H1 (cell line): ENCODE results near the gene CD276. TPM values are rescaled to one million over a fixed set of nuclear protein-coding genes. Genes with fewer than 3 reads are reported as not detected.
A peak's percentile ranks its signal among the peaks of the same experiment; 100 is the strongest.

Experiments used
- CTCF ChIA-PET: fragments of 300-600 bp; sonication (Branson Sonifier 250); formaldehyde crosslinking; loops from one replicate; lab custom pipeline; 2021; ENCODE audit not compliant: partially characterized antibody; lab: Charles Lee
- POLR2A ChIA-PET: fragments of 300-600 bp; sonication (Branson Sonifier 250); formaldehyde crosslinking; loops from one replicate; lab custom pipeline; 2021; ENCODE audit warnings: inconsistent platforms; ENCODE audit not compliant: partially characterized antibody; lab: Charles Lee
- DNase-seq, 2 experiments: peaks; one replicate each; pipeline versions ENCODE4 v3.0.0 to v3.0.0-alpha.2; 2010 to 2022; ENCODE audit warnings: low spot score in 2 of 2, low read depth in 1 of 2, mixed read lengths in 1 of 2
- FAIRE-seq: peaks from 2 replicates; lab custom pipeline; 2011; peaks lifted over from hg19 to GRCh38; lab: Jason Lieb, UNC
- H2AFZ ChIP-seq: 2 replicates; pipeline ENCODE4 v1.8.1; 2012; ENCODE audit warnings: low read length, inconsistent platforms
- H2AK5ac ChIP-seq: 2 replicates; pipeline ENCODE4 v1.6.1; 2013; ENCODE audit warnings: low read depth, low read length
- H2BK120ac ChIP-seq: replicated peaks from 2 replicates; pipeline ENCODE3; 2013; ENCODE audit warnings: low read depth, low read length, inconsistent platforms
- H2BK12ac ChIP-seq: 2 replicates; pipeline ENCODE4 v1.6.1; 2013; ENCODE audit warnings: low read depth, low read length
- H2BK15ac ChIP-seq: 2 replicates; pipeline ENCODE4 v1.6.1; 2013; ENCODE audit warnings: low read length
- H2BK20ac ChIP-seq: 2 replicates; pipeline ENCODE4 v1.6.1; 2013; ENCODE audit warnings: low read length
- H2BK5ac ChIP-seq: 2 replicates; pipeline ENCODE4 v1.6.1; 2013; ENCODE audit warnings: low read depth, low read length
- H3K14ac ChIP-seq: 2 replicates; pipeline ENCODE4 v1.6.1; 2013; ENCODE audit warnings: inconsistent platforms; ENCODE audit not compliant: insufficient read length
- H3K18ac ChIP-seq: 2 replicates; pipeline ENCODE4 v1.6.1; 2013; ENCODE audit warnings: low read length; ENCODE audit errors: extremely low read depth
- H3K23ac ChIP-seq: 2 replicates; pipeline ENCODE4 v1.6.1; 2013; ENCODE audit warnings: inconsistent platforms; ENCODE audit not compliant: insufficient read length
- H3K23me2 ChIP-seq: 2 replicates; pipeline ENCODE4 v1.6.1; 2013; ENCODE audit warnings: low read depth, low read length
- H3K27ac ChIP-seq: 2 replicates; pipeline ENCODE4 v1.6.1; 2011; ENCODE audit warnings: low read depth, low read length, inconsistent platforms
- H3K27me3 ChIP-seq, 4 experiments: replicated peaks in 1 of 4; 1 replicate in 1 of 4; 2 replicates in 3 of 4; pipeline versions ENCODE4 v1.6.1 to v1.8.1; 2011 to 2013; ENCODE audit warnings: low read length in 3 of 4, mild to moderate bottlenecking in 3 of 4, inconsistent platforms in 2 of 4, mixed read lengths in 2 of 4, moderate library complexity in 1 of 4; ENCODE audit not compliant: control insufficient read depth in 3 of 4, insufficient read depth in 3 of 4; ENCODE audit errors: extremely low read depth in 1 of 4
- H3K36me3 ChIP-seq, 4 experiments: 2 replicates each; pipeline versions ENCODE4 v1.6.1 to v1.8.1; 2011 to 2013; ENCODE audit warnings: mild to moderate bottlenecking in 4 of 4, low read length in 3 of 4, moderate library complexity in 2 of 4, control low read depth in 1 of 4, inconsistent platforms in 1 of 4; ENCODE audit not compliant: insufficient read depth in 4 of 4, control insufficient read depth in 2 of 4
- H3K4ac ChIP-seq: replicated peaks from 2 replicates; pipeline ENCODE3; 2013; ENCODE audit warnings: low read length, low read depth, mixed read lengths, inconsistent platforms; ENCODE audit not compliant: insufficient read length
- H3K4me1 ChIP-seq, 4 experiments: replicated peaks in 1 of 4; 1 replicate in 1 of 4; 2 replicates in 3 of 4; pipeline versions ENCODE4 v1.6.1 to v1.8.1; 2011 to 2013; ENCODE audit warnings: low read length in 3 of 4, inconsistent platforms in 2 of 4, mixed read lengths in 1 of 4; ENCODE audit not compliant: insufficient read depth in 4 of 4, control insufficient read depth in 3 of 4
- H3K4me2 ChIP-seq, 2 experiments: 2 replicates each; pipeline versions ENCODE4 v1.6.1 to v1.8.1; 2011 to 2013; ENCODE audit warnings: low read depth in 2 of 2, low read length in 2 of 2, control low read depth in 1 of 2, inconsistent platforms in 1 of 2, mild to moderate bottlenecking in 1 of 2; ENCODE audit not compliant: insufficient read depth in 1 of 2
- H3K4me3 ChIP-seq, 4 experiments: fragments of 200-600, 300-600 bp in 1 of 4; sonication (generic), shearing (Covaris generic), sonication (Bioruptor Twin) in 1 of 4; 2 replicates each; pipeline versions ENCODE4 v1.5.1 to v1.8.1; 2011 to 2016; ENCODE audit warnings: low read length in 4 of 4, low read depth in 3 of 4, control low read depth in 2 of 4, inconsistent platforms in 2 of 4, mild to moderate bottlenecking in 2 of 4, mixed read lengths in 1 of 4, moderate library complexity in 1 of 4; ENCODE audit not compliant: insufficient read depth in 2 of 4; ENCODE audit errors: extremely low read depth in 1 of 4
- H3K56ac ChIP-seq: replicated peaks from 2 replicates; pipeline ENCODE3; 2013; ENCODE audit warnings: low read depth, mild to moderate bottlenecking, mixed read lengths, low read length, inconsistent platforms; ENCODE audit not compliant: insufficient read length
- H3K79me1 ChIP-seq: 2 replicates; pipeline ENCODE4 v1.6.1; 2013; ENCODE audit warnings: low read depth, low read length, control low read depth
- H3K79me2 ChIP-seq, 2 experiments: 2 replicates each; pipeline versions ENCODE4 v1.6.1 to v1.8.1; 2012 to 2013; ENCODE audit warnings: low read length in 2 of 2, mild to moderate bottlenecking in 2 of 2, inconsistent platforms in 1 of 2; ENCODE audit not compliant: insufficient read depth in 2 of 2, control insufficient read depth in 1 of 2
- H3K9ac ChIP-seq, 4 experiments: replicated peaks in 1 of 4; 1 replicate in 1 of 4; 2 replicates in 3 of 4; pipeline versions ENCODE4 v1.6.1 to v1.8.1; 2011 to 2013; ENCODE audit warnings: low read depth in 3 of 4, low read length in 3 of 4, control low read depth in 2 of 4, mild to moderate bottlenecking in 2 of 4, moderate library complexity in 2 of 4, inconsistent platforms in 1 of 4; ENCODE audit errors: extremely low read depth in 1 of 4
- H3K9me3 ChIP-seq, 2 experiments: 2 replicates each; pipeline versions ENCODE4 v1.6.1 to v1.8.1; 2012 to 2013; ENCODE audit warnings: mild to moderate bottlenecking in 2 of 2, moderate library complexity in 2 of 2, control low read depth in 1 of 2, inconsistent platforms in 1 of 2, low read depth in 1 of 2, low read length in 1 of 2, mixed read lengths in 1 of 2; ENCODE audit not compliant: insufficient read depth in 2 of 2
- H4K20me1 ChIP-seq, 2 experiments: replicated peaks in 1 of 2; 2 replicates each; pipeline versions ENCODE3 to v1.8.1; 2011 to 2013; ENCODE audit warnings: inconsistent platforms in 2 of 2, low read length in 2 of 2, mild to moderate bottlenecking in 1 of 2; ENCODE audit not compliant: insufficient read depth in 2 of 2, control insufficient read depth in 1 of 2
- H4K5ac ChIP-seq: 2 replicates; pipeline ENCODE4 v1.6.1; 2013; ENCODE audit warnings: low read length, low read depth, mixed read lengths, inconsistent platforms; ENCODE audit not compliant: insufficient read length
- H4K8ac ChIP-seq: 2 replicates; pipeline ENCODE4 v1.8.0; 2013; ENCODE audit warnings: mild to moderate bottlenecking, moderate library complexity, low read length, inconsistent platforms; ENCODE audit not compliant: insufficient read depth; ENCODE audit errors: extremely low read depth
- H4K91ac ChIP-seq: replicated peaks from 2 replicates; pipeline ENCODE3; 2013; ENCODE audit warnings: low read length, mixed read lengths, inconsistent platforms; ENCODE audit not compliant: insufficient read length
- BACH1 ChIP-seq: IDR thresholded peaks from 2 replicates; pipeline ENCODE4 v1.6.1; 2012; ENCODE audit warnings: low read length, improper control_type of control experiment
- CTCF ChIP-seq, 3 experiments: IDR thresholded peaks; 1 replicate in 2 of 3; 2 replicates in 1 of 3; pipeline versions ENCODE4 v1.5.1 to v1.6.1; 2011; ENCODE audit warnings: low read length in 3 of 3, mild to moderate bottlenecking in 3 of 3, inconsistent platforms in 2 of 3, low read depth in 1 of 3, moderate library complexity in 1 of 3; ENCODE audit not compliant: insufficient read depth in 1 of 3; ENCODE audit errors: control extremely low read depth in 1 of 3
- KDM4A ChIP-seq: IDR thresholded peaks from one replicate; pipeline ENCODE4 v1.7.1; 2012; ENCODE audit warnings: low read depth, mild to moderate bottlenecking, moderate library complexity, low read length, inconsistent platforms; ENCODE audit not compliant: severe bottlenecking
- POLR2A ChIP-seq, 2 experiments: IDR thresholded peaks; 1 replicate in 1 of 2; 2 replicates in 1 of 2; pipeline ENCODE4 v1.6.1; 2011; ENCODE audit warnings: low read depth in 2 of 2, low read length in 2 of 2, mild to moderate bottlenecking in 2 of 2; ENCODE audit errors: control extremely low read depth in 1 of 2
- SP4 ChIP-seq: IDR thresholded peaks from 2 replicates; pipeline ENCODE4 v1.6.1; 2012; ENCODE audit warnings: low read length, inconsistent platforms
- WGBS, 2 experiments: shearing (Covaris generic) in 1 of 2; methylation state at CpG; one replicate each; pipeline versions ENCODE4 v1.1.6 to v1.1.7; 2013 to 2015; ENCODE audit warnings: low lambda C conversion rate in 2 of 2, mixed read lengths in 2 of 2, inconsistent platforms in 1 of 2, low coverage in 1 of 2, missing lambda C conversion rate in 1 of 2; ENCODE audit not compliant: insufficient replicate concordance in 2 of 2, insufficient coverage in 1 of 2, insufficient read length in 1 of 2; ENCODE audit errors: extremely low coverage in 1 of 2, missing lambda C conversion rate in 1 of 2; 5-methylcytosine and 5-hydroxymethylcytosine counted together
- long read RNA-seq, 2 experiments: library from RNA in 1 of 2; library from capped mRNA in 1 of 2; stranded (forward); transcript quantifications; one replicate each; pipeline ENCODE4 v2.0.0, GENCODE V29; 2021; ENCODE audit warnings: inconsistent platforms in 1 of 2
- polyA minus RNA-seq, 3 experiments: library from RNA; depleted of rRNA, polyadenylated mRNA; stranded (reverse); fragments of >200 nt; gene quantifications; 1 replicate in 2 of 3; 2 replicates in 1 of 3; pipeline ENCODE4 v1.2.3, GENCODE V29; 2011
- polyA plus RNA-seq, 7 experiments: library from polyadenylated mRNA; depleted of rRNA in 3 of 7; stranded (reverse) in 5 of 7; unstranded in 2 of 7; fragments of >200 nt in 5 of 7; fragments of 200-250 nt in 2 of 7; gene quantifications; 1 replicate in 5 of 7; 2 replicates in 1 of 7; 4 replicates in 1 of 7; pipeline versions ENCODE4 v1.2.1 to v1.2.3, GENCODE V29; 2011 to 2013; ENCODE audit warnings: missing spikeins in 2 of 7, mixed read lengths in 2 of 7
- total RNA-seq: library from RNA; stranded (reverse); fragmentation: NEBNext Ultra II Directional; extraction: Animal tissue kit (Norgen Biotek cat#: 25700); gene quantifications from 2 replicates; pipeline ENCODE4 v1.2.1, GENCODE V29; 2021

CD276 gene
- total RNA-seq (152 and 156 TPM in 2 replicates), polyA plus RNA-seq (2011; rRNA removed) (158 and 190 TPM in 2 replicates), polyA minus RNA-seq (2011; rRNA and poly(A)+ RNA removed) (116 and 197 TPM in 2 replicates)
- polyA plus RNA-seq (2011; cell fraction: cytosol; rRNA removed): 79.5 TPM
- polyA plus RNA-seq (2011; cell fraction: nucleus; rRNA removed): 197 TPM
- polyA plus RNA-seq (2012, experiment 1 of 2): 143 to 200 TPM (median 177 TPM) in 4 replicates
- 186 TPM for polyA plus RNA-seq (2012, experiment 2 of 2)
- polyA plus RNA-seq (2013, experiment 1 of 2): 290 TPM
- 333 TPM for polyA plus RNA-seq (2013, experiment 2 of 2)
- polyA minus RNA-seq (2011; cell fraction: cytosol; rRNA and poly(A)+ RNA removed): 102 TPM
- 79.9 TPM for polyA minus RNA-seq (2011; cell fraction: nucleus; rRNA and poly(A)+ RNA removed)
- long read RNA-seq, experiment 1, transcript CD276-202 (10 exons, 3,469 nt): major isoform, 11 of 120 reads
- long read RNA-seq, experiment 1, partial matches to known transcripts: 102 of 120 reads
- long read RNA-seq, experiment 1, other reads (novel, unspliced or antisense): 5 of 120 reads
- long read RNA-seq, experiment 2, partial matches to known transcripts: 0 of 6 reads
- long read RNA-seq, experiment 2, other reads (novel, unspliced or antisense): 6 of 6 reads

- H2AK5ac ChIP-seq: no peak within 1 kb of the TSS
- CTCF ChIA-PET: interaction anchor here (0.5 to 15.1 kb wide), 15 partner anchors 9 to 314 kb away, joined by 3 to 496 read pairs (median 4); partner anchors contain the start of gene NPTN
- no peaks in the 10 kb centered on the region for H3K27me3 ChIP-seq
- H2BK12ac ChIP-seq: peak within 1 kb of the TSS; percentile 13; the same call in 1 of the 2 replicates
- peak within 1 kb of the TSS; percentile 80 to 95 (median 86) for H3K4me3 ChIP-seq
- H3K79me1 ChIP-seq: peaks cover 24% of the 10 kb centered on the region
- H2BK20ac ChIP-seq: peak within 1 kb of the TSS; percentile 83; the same call in 1 of the 2 replicates
- H2AFZ ChIP-seq: peak within 1 kb of the TSS; percentile 89; the same call in 1 of the 2 replicates
- peak within 1 kb of the TSS; percentile 63; the same call in 1 of the 2 replicates for H2BK5ac ChIP-seq
- H3K56ac ChIP-seq: peak within 1 kb of the TSS; percentile 32
- H4K91ac ChIP-seq: peak within 1 kb of the TSS; percentile 70
- H3K18ac ChIP-seq: peak within 1 kb of the TSS; percentile 55
- 1% methylated on average over 16 of the region's 69 CpGs; no CpG with 5 or more reads in 1 of the 2 experiments for WGBS, 2 experiments
- H4K5ac ChIP-seq: peak within 1 kb of the TSS; percentile 69
- no peak within 1 kb of the TSS for H3K14ac ChIP-seq
- H3K9me3 ChIP-seq: no peaks in the 10 kb centered on the region
- H3K27ac ChIP-seq: peak within 1 kb of the TSS; percentile 77
- peaks cover 2 to 22% (median 10%) of the 10 kb centered on the region in 4 experiments; a peak in 4 of 7 replicates for H3K4me1 ChIP-seq
- peak within 1 kb of the TSS; percentile 90 for H4K8ac ChIP-seq
- H4K20me1 ChIP-seq: peaks cover 21% of the 10 kb centered on the region in 2 experiments
- POLR2A ChIA-PET: interaction anchor here (0.6 to 9.2 kb wide), 11 partner anchors 8 to 157 kb away, joined by 3 to 93 read pairs (median 4); partner anchors contain the start of gene NPTN
- DNase-seq (peak in 1 of 2 experiments; percentile 80), FAIRE-seq (no peak)
- peak within 1 kb of the TSS; percentile 55 to 86 for H3K4me2 ChIP-seq
- peak within 1 kb of the TSS; percentile 58 for H2BK120ac ChIP-seq
- H3K4ac ChIP-seq: peak within 1 kb of the TSS; percentile 76
- peak within 1 kb of the TSS; percentile 84; the same call in 1 of the 2 replicates for H2BK15ac ChIP-seq
- no peaks in the 10 kb centered on the region for H3K36me3 ChIP-seq
- H3K23me2 ChIP-seq: peaks cover 7% of the 10 kb centered on the region
- H3K79me2 ChIP-seq: peaks cover 25 to 41% of the 10 kb centered on the region in 2 experiments
- peak within 1 kb of the TSS; percentile 60 to 91 (median 71) for H3K9ac ChIP-seq
- H3K23ac ChIP-seq: no peak within 1 kb of the TSS
- TF ChIP-seq SP4 (0 out of 2 replicates have a peak, but pooled peaks have one; percentile 24), BACH1 (no peak), KDM4A (peak; percentile 12), CTCF (IDR thresholded peaks at IDR 0.05; ENCODE audit: control extremely low read depth in 1 of 3, insufficient read depth in 1 of 3, low read depth in 1 of 3, low read length in 3 of 3) (peak in 1 of 3 experiments; percentile 42; a peak in 1 of 4 replicates), POLR2A (IDR thresholded peaks at IDR 0.05; ENCODE audit: control extremely low read depth in 1 of 2, low read depth in 2 of 2, low read length in 2 of 2) (peak; percentile 29 to 41; a peak in 2 of 3 replicates)
These were observed at the start of gene CD276 for GRCh38 chr15:73683777-73684580. CD276 (plus strand) TSS chr15:73684383; CDS start chr15:73699640, 15,257 bp downstream.
